ENCODE results near the gene FOXB2.
"Not testable (repeated sequence)": the region's sequence is repeated elsewhere in the genome, so short reads cannot be mapped to it uniquely, and the experiment has no call there.

Gene FOXB2

GRCh38 chr9:77016526-77017504, 2.6 kb upstream of the FOXB2 start:
- DNase-seq: no peak

- DNase-seq: no peak
These were observed 2.0 kb upstream of the FOXB2 start for GRCh38 chr9:77017505-77017894.

- peak; percentile 34 for DNase-seq
These were observed 1.1 kb upstream of the FOXB2 start for GRCh38 chr9:77018058-77018968.

GRCh38 chr9:77018969-77019235, 553 bp upstream of the FOXB2 start:
- no peak for DNase-seq

GRCh38 chr9:77019926-77020412, 514 bp downstream of the FOXB2 start:
- DNase-seq: no peak

GRCh38 chr9:77020413-77021290, 1.2 kb downstream of the FOXB2 start:
- DNase-seq: no peak

- DNase-seq: no peak
These were observed 1.9 kb downstream of the FOXB2 start for GRCh38 chr9:77021291-77021894.

- DNase-seq: no peak
These were observed 2.7 kb downstream of the FOXB2 start for GRCh38 chr9:77021922-77022782.

- DNase-seq: no peak
These were observed 3.5 kb downstream of the FOXB2 start for GRCh38 chr9:77022783-77023440.

- no peak for DNase-seq
These were observed 4.3 kb downstream of the FOXB2 start for GRCh38 chr9:77023726-77024125.

- DNase-seq: peak; percentile 65
These were observed 5.5 kb downstream of the FOXB2 start for GRCh38 chr9:77024776-77025545.

- DNase-seq: no peak
These were observed 9.0 kb downstream of the FOXB2 start for GRCh38 chr9:77028478-77028877.

- no peak for DNase-seq
These were observed 10.6 kb downstream of the FOXB2 start for GRCh38 chr9:77030045-77030444.

GRCh38 chr9:77038281-77039036, 19.0 kb downstream of the FOXB2 start:
- no peak for DNase-seq

- no peak for DNase-seq
These were observed 20.9 kb downstream of the FOXB2 start for GRCh38 chr9:77040340-77040739.

GRCh38 chr9:77043743-77044142, 24.3 kb downstream of the FOXB2 start:
- not testable (repeated sequence) for DNase-seq

- DNase-seq: not testable (repeated sequence)
These were observed 41.2 kb downstream of the FOXB2 start for GRCh38 chr9:77060681-77061080.

- peak; percentile 87 for DNase-seq
These were observed 44.3 kb downstream of the FOXB2 start for GRCh38 chr9:77063645-77064285.

All from EL (cell line).